Measurements from ENCODE around the gene ATP6V0E1. TPM values are rescaled to one million over a fixed set of nuclear protein-coding genes. Genes with fewer than 3 reads are reported as not detected.
A peak's percentile ranks its signal among the peaks of the same experiment; 100 is the strongest.

ATP6V0E1 gene
- total RNA-seq, 2 donors from 2014 or later, result 156 to 193 TPM

- no peak for DNase-seq (ENCODE audit: low spot score)
- TF ChIP-seq, protein P1, sequence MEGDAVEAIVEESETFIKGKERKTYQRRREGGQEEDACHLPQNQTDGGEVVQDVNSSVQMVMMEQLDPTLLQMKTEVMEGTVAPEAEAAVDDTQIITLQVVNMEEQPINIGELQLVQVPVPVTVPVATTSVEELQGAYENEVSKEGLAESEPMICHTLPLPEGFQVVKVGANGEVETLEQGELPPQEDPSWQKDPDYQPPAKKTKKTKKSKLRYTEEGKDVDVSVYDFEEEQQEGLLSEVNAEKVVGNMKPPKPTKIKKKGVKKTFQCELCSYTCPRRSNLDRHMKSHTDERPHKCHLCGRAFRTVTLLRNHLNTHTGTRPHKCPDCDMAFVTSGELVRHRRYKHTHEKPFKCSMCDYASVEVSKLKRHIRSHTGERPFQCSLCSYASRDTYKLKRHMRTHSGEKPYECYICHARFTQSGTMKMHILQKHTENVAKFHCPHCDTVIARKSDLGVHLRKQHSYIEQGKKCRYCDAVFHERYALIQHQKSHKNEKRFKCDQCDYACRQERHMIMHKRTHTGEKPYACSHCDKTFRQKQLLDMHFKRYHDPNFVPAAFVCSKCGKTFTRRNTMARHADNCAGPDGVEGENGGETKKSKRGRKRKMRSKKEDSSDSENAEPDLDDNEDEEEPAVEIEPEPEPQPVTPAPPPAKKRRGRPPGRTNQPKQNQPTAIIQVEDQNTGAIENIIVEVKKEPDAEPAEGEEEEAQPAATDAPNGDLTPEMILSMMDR (IDR thresholded peaks at IDR 0.05), result no peak
- Histone ChIP-seq H3K9me3 (no peaks in the 10 kb centered on the region), H3K36me3 (peaks cover 25% of the 10 kb centered on the region), H3K4me3 (no peak overlapping the region), H3K27me3 (no peaks in the 10 kb centered on the region), H3K4me1 (peaks cover 0 to 40% of the 10 kb centered on the region in 2 donors), H3K27ac (peak overlapping the region; percentile 6 to 8)
Measured at GRCh38 chr5:172999372-172999973, 15.9 kb downstream of the ATP6V0E1 start.

GRCh38 chr5:172999974-173000373, 16.4 kb downstream of the ATP6V0E1 start:
- Histone ChIP-seq H3K27ac (peak overlapping the region; percentile 6 to 8), H3K4me3 (no peak overlapping the region), H3K9me3 (no peaks in the 10 kb centered on the region), H3K4me1 (peaks cover 0 to 45% of the 10 kb centered on the region in 2 donors), H3K27me3 (no peaks in the 10 kb centered on the region), H3K36me3 (peaks cover 22% of the 10 kb centered on the region)
- TF ChIP-seq, protein P1 (IDR thresholded peaks at IDR 0.05), result no peak
- DNase-seq (ENCODE audit: low spot score), result no peak

GRCh38 chr5:173001229-173001841, 17.8 kb downstream of the ATP6V0E1 start:
- no peak for DNase-seq (ENCODE audit: low spot score)
- Histone ChIP-seq H3K4me1 (peaks cover 0 to 48% of the 10 kb centered on the region in 2 donors), H3K9me3 (no peaks in the 10 kb centered on the region), H3K4me3 (no peak overlapping the region), H3K36me3 (peaks cover 10% of the 10 kb centered on the region), H3K27ac (no peak overlapping the region), H3K27me3 (no peaks in the 10 kb centered on the region)
- TF ChIP-seq, protein P1 (IDR thresholded peaks at IDR 0.05), result no peak

GRCh38 chr5:173003360-173003759, 19.8 kb downstream of the ATP6V0E1 start:
- Histone ChIP-seq H3K4me1 (peaks cover 0 to 54% of the 10 kb centered on the region in 2 donors), H3K9me3 (no peaks in the 10 kb centered on the region), H3K27ac (no peak overlapping the region), H3K36me3 (no peaks in the 10 kb centered on the region), H3K27me3 (no peaks in the 10 kb centered on the region), H3K4me3 (no peak overlapping the region)
- TF ChIP-seq, protein P1 (IDR thresholded peaks at IDR 0.05), result no peak
- DNase-seq (ENCODE audit: low spot score), result peak; percentile 18

DNA sequence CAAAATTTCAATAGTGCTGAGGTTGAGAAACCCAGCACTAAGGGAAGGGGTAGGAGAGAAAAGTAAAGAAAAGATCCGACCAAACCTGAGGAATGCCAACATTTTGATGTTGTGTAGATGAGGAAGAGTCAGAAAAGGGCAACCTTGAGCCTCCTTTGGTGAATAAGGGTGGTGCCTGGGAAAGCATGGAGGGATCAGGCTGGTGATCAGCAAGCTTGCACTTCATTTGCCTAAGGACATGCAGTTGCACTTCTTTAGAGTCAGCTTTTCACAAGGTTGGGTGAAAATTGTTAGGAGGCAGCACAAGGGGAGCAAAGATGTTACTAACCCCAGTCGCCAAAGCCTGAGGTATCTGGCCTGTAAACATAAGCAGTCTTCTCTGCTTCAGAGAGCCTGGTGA, 20.4 kb downstream of the ATP6V0E1 start:
- no peak overlapping the region for H3K27ac ChIP-seq
- peaks cover 0 to 54% of the 10 kb centered on the region in 2 donors for H3K4me1 ChIP-seq
- H3K36me3 ChIP-seq, result no peaks in the 10 kb centered on the region
- TF ChIP-seq, protein P1 (IDR thresholded peaks at IDR 0.05), result no peak
- H3K4me3 ChIP-seq, result no peak overlapping the region
- peak; percentile 1 for DNase-seq (ENCODE audit: low spot score)
- H3K9me3 ChIP-seq, result no peaks in the 10 kb centered on the region
- H3K27me3 ChIP-seq, result no peaks in the 10 kb centered on the region
